GM12872 (cell line): ENCODE data around the gene ATP13A1.

Experiments used
- TF ChIP-seq, protein P1 (sequence below): IDR thresholded peaks from 3 replicates; pipeline ENCODE4 v1.5.1; 2011; ENCODE audit warnings: low read depth, mild to moderate bottlenecking, low read length, moderate library complexity; ENCODE audit not compliant: insufficient read depth

The ATP13A1 gene

DNA sequence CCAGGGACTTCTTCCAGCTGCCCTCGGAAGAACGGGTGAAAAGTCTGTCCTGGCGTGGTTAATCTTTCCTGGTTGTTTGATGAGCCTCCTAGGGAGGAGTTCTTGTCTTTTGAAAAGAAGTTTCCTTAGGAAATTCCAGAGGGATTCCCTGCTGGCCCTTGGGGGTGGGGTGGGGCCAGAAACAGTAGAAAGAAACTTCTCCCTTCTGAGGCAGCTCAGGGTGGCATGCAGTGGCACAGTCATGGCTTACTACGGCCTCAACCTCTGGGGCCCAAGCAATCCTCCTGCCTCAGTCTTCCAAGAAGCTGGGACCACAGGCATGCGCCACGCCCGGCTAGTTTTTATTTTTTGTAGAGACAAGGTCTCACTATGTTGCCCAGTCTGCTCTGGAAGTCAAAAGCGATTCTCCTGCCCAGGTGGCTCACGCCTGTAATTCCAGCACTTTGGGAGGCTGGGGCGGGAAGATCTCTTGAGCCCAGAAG lies 6.6 kb upstream of the ATP13A1 start:
- TF ChIP-seq, protein P1, sequence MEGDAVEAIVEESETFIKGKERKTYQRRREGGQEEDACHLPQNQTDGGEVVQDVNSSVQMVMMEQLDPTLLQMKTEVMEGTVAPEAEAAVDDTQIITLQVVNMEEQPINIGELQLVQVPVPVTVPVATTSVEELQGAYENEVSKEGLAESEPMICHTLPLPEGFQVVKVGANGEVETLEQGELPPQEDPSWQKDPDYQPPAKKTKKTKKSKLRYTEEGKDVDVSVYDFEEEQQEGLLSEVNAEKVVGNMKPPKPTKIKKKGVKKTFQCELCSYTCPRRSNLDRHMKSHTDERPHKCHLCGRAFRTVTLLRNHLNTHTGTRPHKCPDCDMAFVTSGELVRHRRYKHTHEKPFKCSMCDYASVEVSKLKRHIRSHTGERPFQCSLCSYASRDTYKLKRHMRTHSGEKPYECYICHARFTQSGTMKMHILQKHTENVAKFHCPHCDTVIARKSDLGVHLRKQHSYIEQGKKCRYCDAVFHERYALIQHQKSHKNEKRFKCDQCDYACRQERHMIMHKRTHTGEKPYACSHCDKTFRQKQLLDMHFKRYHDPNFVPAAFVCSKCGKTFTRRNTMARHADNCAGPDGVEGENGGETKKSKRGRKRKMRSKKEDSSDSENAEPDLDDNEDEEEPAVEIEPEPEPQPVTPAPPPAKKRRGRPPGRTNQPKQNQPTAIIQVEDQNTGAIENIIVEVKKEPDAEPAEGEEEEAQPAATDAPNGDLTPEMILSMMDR = no peak

DNA sequence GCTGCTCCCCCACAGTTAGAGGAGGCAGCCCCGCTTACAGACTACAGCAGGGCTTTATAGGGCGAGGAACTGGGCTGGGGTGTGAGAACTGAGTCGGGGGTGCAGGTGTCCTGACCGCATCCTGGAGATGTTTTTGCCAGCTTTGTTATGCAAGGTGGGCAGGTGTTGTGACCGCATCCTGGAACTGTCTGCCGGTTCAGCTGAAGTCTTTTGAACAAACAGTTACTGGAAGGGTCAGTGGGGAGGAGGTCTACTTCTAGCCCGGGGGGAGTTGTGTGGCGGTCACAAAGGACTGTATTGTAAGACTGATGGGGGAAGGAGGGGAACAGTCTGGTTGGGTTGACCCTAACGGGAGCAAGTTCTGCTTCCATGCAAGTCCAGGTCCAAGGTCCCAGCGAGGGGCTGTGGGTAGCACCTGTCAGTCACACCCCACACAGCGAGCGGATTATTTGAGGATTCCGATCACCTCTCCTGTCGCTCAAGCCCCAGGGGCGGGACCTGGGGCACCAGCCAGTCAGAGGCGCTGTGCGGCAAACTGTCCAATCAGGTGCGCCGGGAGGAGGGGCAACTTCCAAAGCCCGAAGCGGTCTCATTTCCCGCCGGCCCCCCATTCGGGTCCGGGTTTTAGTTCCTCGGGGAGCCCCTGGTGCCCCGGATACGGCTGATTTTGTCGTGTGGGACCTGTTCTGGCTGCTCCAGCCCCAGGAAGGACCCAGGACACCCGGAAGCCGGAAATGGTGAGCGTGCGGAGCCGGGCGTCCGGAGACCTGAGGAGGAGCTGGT lies 4.9 kb upstream of the ATP13A1 start, which contains the start of gene ZNF101:
TSS of gene ZNF101 (plus strand) at position 610 of the 783 bp plus-strand sequence. CDS start at position 735, 125 bp downstream.
- TF ChIP-seq, protein P1 = no peak

GRCh38 chr19:19662871-19663255 lies 613 bp downstream of the ATP13A1 start:
- TF ChIP-seq, protein P1 = no peak

DNA sequence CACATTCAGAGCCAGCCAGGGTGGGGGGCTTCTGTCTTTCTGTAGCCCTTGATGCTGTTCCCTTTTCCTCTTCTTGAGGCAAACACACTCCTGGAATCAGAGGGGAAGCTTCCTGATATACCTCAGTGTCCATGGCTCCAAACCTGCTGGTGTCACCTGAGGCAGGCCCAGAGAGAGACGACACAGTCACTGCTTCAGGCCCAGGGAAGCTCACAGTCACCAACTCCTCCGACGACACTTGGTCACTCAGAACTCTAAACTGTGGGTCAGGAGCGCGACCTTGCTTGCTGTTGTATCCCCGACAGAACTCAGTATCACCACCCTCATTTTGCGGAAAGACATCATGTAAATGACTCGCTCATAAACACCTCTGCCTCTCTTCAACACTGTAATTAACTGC lies 1.1 kb downstream of the ATP13A1 start:
- TF ChIP-seq, protein P1 = no peak

GRCh38 chr19:19661675-19662251 lies 1.7 kb downstream of the ATP13A1 start:
- TF ChIP-seq, protein P1 = no peak

DNA sequence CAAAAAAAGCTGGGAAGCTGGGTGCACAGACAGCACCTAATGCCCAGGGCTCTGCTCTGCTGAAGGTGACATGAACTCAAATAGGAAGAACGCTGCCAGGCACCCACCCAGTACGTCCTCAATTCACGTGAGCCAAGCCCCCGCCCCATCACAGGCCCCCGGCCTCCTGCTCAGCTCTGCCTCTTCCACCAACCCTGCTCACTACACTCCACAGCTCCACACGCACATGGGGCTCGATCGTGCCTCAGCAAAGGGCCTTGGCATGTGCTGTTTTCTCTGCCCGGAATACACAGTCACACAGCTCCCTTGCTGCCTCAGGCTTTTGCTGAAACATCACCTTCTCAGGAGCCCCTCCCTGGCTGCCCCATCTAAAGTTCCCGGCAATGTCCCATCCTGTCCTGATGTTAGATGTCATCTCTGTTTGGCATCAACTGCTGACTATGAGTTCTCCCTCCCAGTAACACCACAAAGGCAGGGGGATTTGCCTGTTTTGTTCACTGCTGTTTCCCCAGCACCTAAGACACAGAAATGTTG lies 2.3 kb downstream of the ATP13A1 start:
- TF ChIP-seq, protein P1 = no peak

DNA sequence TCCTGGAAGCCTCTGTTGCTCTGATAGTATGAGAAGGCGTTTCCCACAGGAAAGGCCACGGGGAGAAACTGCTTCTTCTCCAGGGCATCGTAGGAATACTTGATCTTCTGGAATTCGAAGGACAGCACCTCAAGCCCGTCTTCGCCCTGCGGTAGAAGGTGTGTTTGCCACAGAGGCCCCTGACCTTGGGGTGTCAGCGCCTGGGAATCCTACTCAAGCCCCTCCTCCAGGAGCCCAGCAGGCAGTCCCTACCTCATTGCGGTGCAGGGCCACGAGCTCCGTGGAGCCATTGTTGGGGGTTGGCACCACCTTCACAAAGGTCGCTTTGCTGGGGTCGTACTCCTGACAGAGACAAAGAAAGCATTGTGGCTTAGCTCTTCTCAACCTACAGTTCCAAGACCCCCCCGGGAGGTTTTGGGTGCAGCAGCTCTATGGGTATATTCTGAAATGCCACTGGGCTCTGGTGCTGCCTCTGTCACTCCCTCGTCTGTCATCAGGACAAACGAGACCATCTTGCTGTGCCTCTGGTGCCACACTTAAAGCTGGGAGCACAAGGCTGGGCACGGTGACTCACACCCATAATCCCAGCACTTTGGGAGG lies 3.7 kb downstream of the ATP13A1 start:
- TF ChIP-seq, protein P1 = no peak
